ENCODE results near the gene UCP3.

The UCP3 gene

GRCh38 chr11:73950869-73951710 is 57.8 kb downstream of the UCP3 start, which contains the start of gene DNAJB13:
DNAJB13 (plus strand) TSS chr11:73951026; CDS start chr11:73951070, 44 bp downstream.
- DNase-seq: peak; percentile 25 to 55

Measured in inflammatory macrophage treated with lipopolysaccharide for 1 hour (primary cell).